Astrocyte (in vitro differentiated cells and primary cell): Measurements from ENCODE around the gene P2RY12.

Source experiments
- EZH2 ChIP-seq: IDR thresholded peaks from 2 replicates; pipeline ENCODE4 v1.6.1; 2012; ENCODE audit warnings: mild to moderate bottlenecking, low read length, inconsistent platforms; ENCODE audit not compliant: insufficient read depth
- TF ChIP-seq, protein P1 (sequence below): IDR thresholded peaks from 2 replicates; pipeline ENCODE4 v1.5.1; 2011; ENCODE audit warnings: low read depth, mild to moderate bottlenecking, inconsistent platforms, low read length, moderate library complexity; ENCODE audit not compliant: insufficient read depth

DNA sequence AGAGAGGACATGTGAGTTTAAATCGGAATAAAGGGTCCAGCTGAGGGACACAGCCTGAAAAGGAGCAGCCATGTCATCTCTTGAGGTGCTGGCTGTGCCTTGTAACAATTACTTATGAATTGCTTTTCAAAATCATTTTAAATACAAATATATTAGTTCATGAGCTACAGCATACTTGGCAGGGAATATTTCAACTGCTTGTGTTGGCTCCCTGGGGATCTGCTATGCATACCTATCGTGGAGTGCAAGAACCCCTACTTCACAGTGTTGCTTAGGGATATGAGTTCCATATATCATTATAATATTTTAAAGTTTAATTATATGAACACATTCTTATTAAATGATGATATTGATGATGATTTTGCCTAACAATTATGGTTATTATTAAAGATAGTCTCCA lies 87.1 kb downstream of the P2RY12 start:
- TF ChIP-seq, protein P1, sequence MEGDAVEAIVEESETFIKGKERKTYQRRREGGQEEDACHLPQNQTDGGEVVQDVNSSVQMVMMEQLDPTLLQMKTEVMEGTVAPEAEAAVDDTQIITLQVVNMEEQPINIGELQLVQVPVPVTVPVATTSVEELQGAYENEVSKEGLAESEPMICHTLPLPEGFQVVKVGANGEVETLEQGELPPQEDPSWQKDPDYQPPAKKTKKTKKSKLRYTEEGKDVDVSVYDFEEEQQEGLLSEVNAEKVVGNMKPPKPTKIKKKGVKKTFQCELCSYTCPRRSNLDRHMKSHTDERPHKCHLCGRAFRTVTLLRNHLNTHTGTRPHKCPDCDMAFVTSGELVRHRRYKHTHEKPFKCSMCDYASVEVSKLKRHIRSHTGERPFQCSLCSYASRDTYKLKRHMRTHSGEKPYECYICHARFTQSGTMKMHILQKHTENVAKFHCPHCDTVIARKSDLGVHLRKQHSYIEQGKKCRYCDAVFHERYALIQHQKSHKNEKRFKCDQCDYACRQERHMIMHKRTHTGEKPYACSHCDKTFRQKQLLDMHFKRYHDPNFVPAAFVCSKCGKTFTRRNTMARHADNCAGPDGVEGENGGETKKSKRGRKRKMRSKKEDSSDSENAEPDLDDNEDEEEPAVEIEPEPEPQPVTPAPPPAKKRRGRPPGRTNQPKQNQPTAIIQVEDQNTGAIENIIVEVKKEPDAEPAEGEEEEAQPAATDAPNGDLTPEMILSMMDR: no peak
- no peak for TF ChIP-seq EZH2
